ENCODE data around the gene RARA.
"Not testable (repeated sequence)": the region's sequence is repeated elsewhere in the genome, so short reads cannot be mapped to it uniquely, and the experiment has no call there.

RARA gene

GRCh38 chr17:40301315-40301714 lies 7.7 kb upstream of the RARA start:
- peak overlapping the region in 1 of 3 experiments; percentile 40 for H3K4me3 Mint-ChIP-seq
- TF ChIP-seq CTCF (IDR thresholded peaks at IDR 0.05; ENCODE audit: unreplicated experiment in 3 of 3) = peak; percentile 27 to 41 (median 38)
- no peaks in the 10 kb centered on the region for H3K9me3 Mint-ChIP-seq
- peak overlapping the region; percentile 30 to 48 (median 36) for H3K27ac Mint-ChIP-seq
- peaks cover 16% of the 10 kb centered on the region for H3K36me3 Mint-ChIP-seq (ENCODE audit: low read depth)
- no peaks in the 10 kb centered on the region for H3K27me3 Mint-ChIP-seq (ENCODE audit: low read depth)
- H3K4me1 Mint-ChIP-seq = peaks cover 58% of the 10 kb centered on the region

- peak; percentile 69 to 83 (median 70) for TF ChIP-seq CTCF (IDR thresholded peaks at IDR 0.05; ENCODE audit: unreplicated experiment in 3 of 3)
- Mint-ChIP-seq H3K4me1 (peaks cover 48% of the 10 kb centered on the region), H3K9me3 (no peaks in the 10 kb centered on the region), H3K27me3 (ENCODE audit: low read depth) (no peaks in the 10 kb centered on the region), H3K36me3 (ENCODE audit: low read depth) (peaks cover 7% of the 10 kb centered on the region), H3K27ac (peak overlapping the region; percentile 78 to 87 (median 82)), H3K4me3 (peak overlapping the region in 2 of 3 experiments; percentile 22 to 53)
Observed at GRCh38 chr17:40303009-40303657, 5.8 kb upstream of the RARA start.

- H3K36me3 Mint-ChIP-seq (ENCODE audit: low read depth) = peaks cover 5% of the 10 kb centered on the region
- peak overlapping the region; percentile 78 to 87 (median 82) for H3K27ac Mint-ChIP-seq
- H3K27me3 Mint-ChIP-seq (ENCODE audit: low read depth) = no peaks in the 10 kb centered on the region
- TF ChIP-seq CTCF (IDR thresholded peaks at IDR 0.05; ENCODE audit: unreplicated experiment in 3 of 3) = no peak
- H3K4me1 Mint-ChIP-seq = peaks cover 40% of the 10 kb centered on the region
- no peaks in the 10 kb centered on the region for H3K9me3 Mint-ChIP-seq
- peak overlapping the region in 1 of 3 experiments; percentile 53 for H3K4me3 Mint-ChIP-seq
Observed at GRCh38 chr17:40303708-40304551, 5.0 kb upstream of the RARA start.

GRCh38 chr17:40304552-40304863 lies 4.5 kb upstream of the RARA start:
- H3K27me3 Mint-ChIP-seq (ENCODE audit: low read depth); H3K9me3 Mint-ChIP-seq; H3K36me3 Mint-ChIP-seq (ENCODE audit: low read depth): not testable (repeated sequence)
- Mint-ChIP-seq H3K4me1 (peaks cover 34% of the 10 kb centered on the region), H3K4me3 (peak overlapping the region in 1 of 3 experiments; percentile 7), H3K27ac (peak overlapping the region; percentile 78 to 87 (median 82))

GRCh38 chr17:40304866-40305265 lies 4.1 kb upstream of the RARA start:
- Mint-ChIP-seq H3K27ac (peak overlapping the region in 2 of 3 experiments; percentile 78 to 87), H3K4me1 (peaks cover 34% of the 10 kb centered on the region)
- H3K36me3 Mint-ChIP-seq (ENCODE audit: low read depth); H3K4me3 Mint-ChIP-seq; H3K9me3 Mint-ChIP-seq; H3K27me3 Mint-ChIP-seq (ENCODE audit: low read depth): not testable (repeated sequence)

- no peak for TF ChIP-seq CTCF (IDR thresholded peaks at IDR 0.05; ENCODE audit: unreplicated experiment in 3 of 3)
- Mint-ChIP-seq H3K36me3 (ENCODE audit: low read depth) (peaks cover 3% of the 10 kb centered on the region), H3K4me3 (no peak overlapping the region), H3K27me3 (ENCODE audit: low read depth) (no peaks in the 10 kb centered on the region), H3K4me1 (peaks cover 25% of the 10 kb centered on the region), H3K9me3 (no peaks in the 10 kb centered on the region), H3K27ac (no peak overlapping the region)
Observed at GRCh38 chr17:40306395-40306794, 2.6 kb upstream of the RARA start.
